SK-N-DZ (cell line): Measurements from ENCODE around the gene MAGEB4. TPM values are rescaled to one million over a fixed set of nuclear protein-coding genes. Genes with fewer than 3 reads are reported as not detected.
"Not testable (repeated sequence)": the region's sequence is repeated elsewhere in the genome, so short reads cannot be mapped to it uniquely, and the experiment has no call there.

Experiments
- DNase-seq: peaks from one replicate; pipeline ENCODE4 v3.0.0-alpha.2; 2015; ENCODE audit warnings: low spot score
- polyA plus RNA-seq, 2 experiments: library from polyadenylated mRNA; depleted of rRNA; stranded (reverse); fragments of >200 nt; gene quantifications; 2 replicates each; pipeline ENCODE4 v1.2.3, GENCODE V29; 2014

The MAGEB4 gene, protein sequence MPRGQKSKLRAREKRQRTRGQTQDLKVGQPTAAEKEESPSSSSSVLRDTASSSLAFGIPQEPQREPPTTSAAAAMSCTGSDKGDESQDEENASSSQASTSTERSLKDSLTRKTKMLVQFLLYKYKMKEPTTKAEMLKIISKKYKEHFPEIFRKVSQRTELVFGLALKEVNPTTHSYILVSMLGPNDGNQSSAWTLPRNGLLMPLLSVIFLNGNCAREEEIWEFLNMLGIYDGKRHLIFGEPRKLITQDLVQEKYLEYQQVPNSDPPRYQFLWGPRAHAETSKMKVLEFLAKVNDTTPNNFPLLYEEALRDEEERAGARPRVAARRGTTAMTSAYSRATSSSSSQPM
- not detected in 2 replicates for polyA plus RNA-seq (2014; cell fraction: cytosol; rRNA removed)
- not detected in 2 replicates for polyA plus RNA-seq (2014; cell fraction: nucleus; rRNA removed)

DNA sequence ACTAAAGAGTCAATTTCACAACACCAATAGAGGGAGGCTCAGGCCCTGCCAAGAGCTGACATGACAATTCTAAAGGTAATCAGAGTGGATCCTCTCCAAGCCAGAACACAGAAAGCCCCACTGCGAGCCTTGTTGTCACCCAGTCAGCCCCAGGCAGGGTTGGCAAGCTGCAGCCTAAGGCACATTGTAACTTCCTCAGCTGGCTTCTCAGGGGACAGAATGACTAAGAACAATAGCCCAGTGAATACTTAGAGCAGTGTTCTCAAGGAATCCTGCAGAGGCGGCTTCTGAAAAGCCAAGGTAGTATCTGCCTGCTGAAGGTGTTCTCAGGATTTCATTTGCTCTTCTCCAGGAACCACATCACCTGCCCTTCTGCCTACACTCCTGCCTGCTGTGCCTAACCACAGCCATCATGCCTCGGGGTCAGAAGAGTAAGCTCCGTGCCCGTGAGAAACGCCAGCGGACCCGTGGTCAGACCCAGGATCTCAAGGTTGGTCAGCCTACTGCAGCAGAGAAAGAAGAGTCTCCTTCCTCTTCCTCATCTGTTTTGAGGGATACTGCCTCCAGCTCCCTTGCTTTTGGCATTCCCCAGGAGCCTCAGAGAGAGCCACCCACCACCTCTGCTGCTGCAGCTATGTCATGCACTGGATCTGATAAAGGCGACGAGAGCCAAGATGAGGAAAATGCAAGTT, at the start of gene MAGEB4:
MAGEB4 (plus strand) TSS at position 277 of the 692 bp plus-strand sequence; CDS start at position 413, 136 bp downstream.
- DNase-seq = no peak

DNA sequence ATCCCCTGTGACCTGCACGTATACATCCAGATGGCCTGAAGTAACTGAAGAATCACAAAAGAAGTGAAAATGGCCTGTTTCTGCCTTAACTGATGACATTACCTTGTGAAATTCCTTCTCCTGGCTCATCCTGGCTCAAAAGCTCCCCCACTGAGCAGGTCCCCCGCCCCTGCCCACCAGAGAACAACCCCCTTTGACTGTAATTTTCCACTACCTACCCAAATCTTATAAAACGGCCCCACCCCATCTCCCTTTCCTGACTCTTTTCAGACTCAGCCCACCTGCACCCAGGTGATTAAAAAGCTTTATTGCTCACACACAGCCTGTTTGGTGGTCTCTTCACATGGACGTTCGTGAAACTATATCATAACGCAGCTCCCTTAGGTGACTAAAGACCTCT, 47.9 kb upstream of the MAGEB4 start:
- not testable (repeated sequence) for DNase-seq

DNA sequence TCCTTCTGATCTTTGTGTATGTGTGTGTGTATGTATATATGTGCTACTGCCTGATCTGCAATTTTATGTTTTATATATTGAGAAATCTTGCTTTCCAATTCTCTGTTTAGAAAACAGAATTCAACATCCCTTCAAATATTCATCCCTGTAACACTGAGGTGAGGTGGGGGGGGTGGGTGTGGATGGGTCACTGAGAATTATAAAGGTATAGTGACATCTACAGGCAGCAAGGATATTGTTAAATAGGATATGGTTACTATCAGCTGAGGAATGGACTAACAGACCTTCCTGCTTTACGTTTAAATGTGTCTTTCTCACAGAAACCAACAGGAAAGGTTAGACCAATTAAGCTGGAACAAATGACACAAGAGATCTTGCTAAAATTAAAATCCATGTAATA, 45.5 kb upstream of the MAGEB4 start:
- DNase-seq = no peak

DNA sequence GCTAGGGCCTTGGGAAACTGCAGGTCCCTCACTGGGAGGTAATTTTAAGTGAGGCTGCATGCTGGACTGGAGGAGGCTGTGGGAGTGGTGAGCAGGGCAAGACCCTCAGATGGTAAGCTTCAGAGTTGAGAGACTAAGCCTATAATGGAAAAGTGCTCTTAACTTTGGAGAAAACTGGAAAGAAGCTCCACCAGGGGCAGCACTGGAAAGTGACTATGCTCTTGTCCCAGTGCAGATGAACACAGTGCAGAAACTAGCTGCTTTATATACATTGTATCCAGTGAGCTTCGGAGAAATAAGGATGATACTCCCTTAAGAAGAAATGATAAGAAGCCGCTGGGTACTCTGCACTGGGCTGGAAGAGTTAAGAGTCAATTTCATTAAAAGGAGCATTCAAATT, 29.6 kb upstream of the MAGEB4 start:
- DNase-seq = no peak

DNA sequence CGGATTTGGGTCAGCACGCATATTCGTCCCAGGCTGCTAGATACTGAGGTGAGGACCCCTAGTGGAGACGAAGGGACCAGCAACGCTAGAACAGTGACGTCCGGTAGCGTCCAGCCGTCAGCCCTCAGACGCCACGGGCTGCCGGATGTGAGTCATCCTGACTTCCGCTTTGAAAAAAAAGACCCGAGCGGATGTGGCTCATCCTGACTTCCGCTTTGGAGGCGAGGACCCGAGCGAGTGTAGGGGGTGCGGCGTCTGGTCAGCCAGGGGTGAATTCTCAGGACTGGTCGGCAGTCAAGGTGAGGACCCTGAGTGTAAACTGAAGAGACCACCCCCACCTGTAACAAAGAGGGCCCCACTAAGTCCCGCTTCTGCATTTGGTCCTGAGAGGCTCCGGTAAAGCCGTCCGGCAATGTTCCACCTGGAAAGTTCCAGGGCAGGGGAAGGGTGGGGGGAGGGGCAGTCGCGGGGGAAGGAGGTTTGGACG, 26.4 kb upstream of the MAGEB4 start, which contains the start of gene MAGEB2:
MAGEB2 (plus strand) TSS at position 207 of the 487 bp plus-strand sequence. CDS start 3,018 bp downstream, outside the sequence.
- no peak for DNase-seq

DNA sequence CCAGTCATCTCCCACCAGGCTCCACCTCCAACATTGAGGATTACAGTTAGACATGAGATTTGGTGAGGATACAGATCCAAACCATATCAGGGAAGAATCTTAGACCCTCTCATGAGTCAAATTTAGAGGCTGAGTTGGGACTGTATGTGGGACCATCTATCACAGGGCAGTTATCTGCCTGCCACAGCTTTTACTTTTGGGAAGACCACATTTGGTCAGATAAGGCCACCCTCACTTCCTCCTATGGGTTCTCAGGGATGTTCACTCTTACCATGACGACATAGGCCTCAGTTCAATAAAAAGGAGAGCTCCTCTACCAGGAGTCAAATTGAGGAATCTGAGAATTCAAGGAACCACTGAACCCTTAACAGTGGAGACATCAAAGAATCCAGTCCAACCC, 24.3 kb upstream of the MAGEB4 start:
- no peak for DNase-seq

DNA sequence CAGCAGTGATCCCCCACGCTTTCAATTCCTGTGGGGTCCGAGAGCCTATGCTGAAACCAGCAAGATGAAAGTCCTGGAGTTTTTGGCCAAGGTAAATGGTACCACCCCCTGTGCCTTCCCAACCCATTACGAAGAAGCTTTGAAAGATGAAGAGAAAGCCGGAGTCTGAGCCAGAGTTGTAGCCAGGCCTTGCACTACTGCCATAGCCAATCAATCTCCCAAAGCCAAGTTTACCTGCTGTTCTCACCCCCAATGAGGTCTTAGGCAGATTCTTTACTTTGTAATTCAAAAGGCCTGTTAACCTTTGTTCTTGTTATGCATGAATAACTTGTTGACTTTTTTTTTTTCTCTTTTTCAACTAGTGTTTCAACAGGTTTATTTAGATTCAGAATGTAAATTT, 22.4 kb upstream of the MAGEB4 start:
- no peak for DNase-seq

DNA sequence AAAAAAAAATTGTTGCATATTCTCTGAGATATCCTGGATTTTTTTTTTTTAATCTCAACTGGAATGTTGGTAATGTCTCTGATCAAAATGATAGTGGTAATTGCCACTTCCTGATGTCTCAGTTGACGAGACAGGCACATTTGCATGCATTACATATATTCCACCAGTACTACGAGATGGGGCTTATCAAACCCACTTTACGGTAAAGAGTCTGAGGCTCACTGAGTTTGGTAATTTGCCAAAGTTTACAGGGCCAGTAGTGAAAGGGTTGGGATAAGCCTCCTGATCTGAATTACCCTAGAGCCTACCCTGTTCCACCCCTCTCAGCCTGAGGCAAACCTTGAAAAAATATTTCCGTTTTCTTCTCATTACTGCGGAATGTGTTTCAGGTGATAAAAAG, 21.1 kb upstream of the MAGEB4 start:
- no peak for DNase-seq

DNA sequence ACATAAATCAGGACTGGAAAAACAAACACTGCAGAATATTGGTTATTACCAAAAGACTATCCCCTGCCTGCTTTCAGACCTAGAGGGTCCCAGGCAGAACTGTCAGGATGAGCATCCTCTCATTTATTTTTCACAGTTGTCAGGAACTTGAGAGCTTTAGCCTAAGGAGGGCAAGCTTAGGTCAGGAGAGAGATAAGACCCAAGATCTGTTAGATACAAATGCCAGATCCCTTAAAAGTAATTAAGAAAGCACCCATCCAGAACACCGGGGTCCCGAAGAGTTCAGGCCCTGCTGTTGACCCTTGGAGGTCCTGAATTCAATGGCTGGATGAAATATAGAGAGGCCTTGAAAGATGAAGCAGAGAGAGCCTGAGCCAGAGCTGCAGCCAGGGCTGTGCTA, 17.3 kb upstream of the MAGEB4 start:
- peak; percentile 93 for DNase-seq

DNA sequence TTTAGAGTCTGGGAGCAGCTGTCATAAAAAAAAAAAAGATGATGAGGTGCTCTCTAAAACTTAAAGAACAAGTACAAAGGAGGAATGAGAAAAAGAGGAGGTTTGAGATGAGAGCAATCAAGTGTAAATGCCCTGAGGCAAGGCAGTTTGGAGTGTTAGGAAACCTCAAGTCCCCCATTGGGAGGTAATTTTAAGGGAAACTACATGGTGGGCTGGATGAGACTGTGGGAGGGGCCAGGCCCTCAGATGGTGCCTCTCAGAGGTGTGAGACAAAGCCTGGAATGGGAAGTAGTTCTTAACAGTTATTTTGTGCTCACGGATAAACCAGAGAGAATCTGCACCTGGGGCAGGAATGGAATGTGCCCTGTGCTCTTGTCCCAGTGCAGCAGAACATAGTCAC, 13.3 kb upstream of the MAGEB4 start:
- no peak for DNase-seq

DNA sequence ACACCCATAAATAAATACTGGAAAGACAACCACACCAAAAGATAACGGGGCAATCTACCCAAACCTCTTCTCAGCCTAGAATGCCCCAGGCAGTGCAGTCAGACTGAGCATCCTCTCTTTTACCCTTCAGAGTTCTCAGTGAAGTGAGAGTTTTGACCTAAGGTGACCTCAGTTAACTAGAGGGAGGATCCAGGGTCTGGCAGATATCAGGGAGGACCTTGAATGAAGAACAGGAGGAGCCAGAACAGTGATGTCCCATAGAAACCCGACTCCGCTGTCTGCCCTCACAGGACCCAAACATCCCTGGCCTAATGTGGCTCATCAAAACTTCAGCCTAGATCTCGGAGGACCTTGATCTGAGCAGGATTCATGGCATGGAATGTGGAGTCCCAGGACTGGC, 11.4 kb upstream of the MAGEB4 start, which contains the start of gene MAGEB3:
MAGEB3 (plus strand) TSS at position 263 of the 400 bp plus-strand sequence. CDS start 5,268 bp downstream, outside the sequence.
- DNase-seq = peak; percentile 25

DNA sequence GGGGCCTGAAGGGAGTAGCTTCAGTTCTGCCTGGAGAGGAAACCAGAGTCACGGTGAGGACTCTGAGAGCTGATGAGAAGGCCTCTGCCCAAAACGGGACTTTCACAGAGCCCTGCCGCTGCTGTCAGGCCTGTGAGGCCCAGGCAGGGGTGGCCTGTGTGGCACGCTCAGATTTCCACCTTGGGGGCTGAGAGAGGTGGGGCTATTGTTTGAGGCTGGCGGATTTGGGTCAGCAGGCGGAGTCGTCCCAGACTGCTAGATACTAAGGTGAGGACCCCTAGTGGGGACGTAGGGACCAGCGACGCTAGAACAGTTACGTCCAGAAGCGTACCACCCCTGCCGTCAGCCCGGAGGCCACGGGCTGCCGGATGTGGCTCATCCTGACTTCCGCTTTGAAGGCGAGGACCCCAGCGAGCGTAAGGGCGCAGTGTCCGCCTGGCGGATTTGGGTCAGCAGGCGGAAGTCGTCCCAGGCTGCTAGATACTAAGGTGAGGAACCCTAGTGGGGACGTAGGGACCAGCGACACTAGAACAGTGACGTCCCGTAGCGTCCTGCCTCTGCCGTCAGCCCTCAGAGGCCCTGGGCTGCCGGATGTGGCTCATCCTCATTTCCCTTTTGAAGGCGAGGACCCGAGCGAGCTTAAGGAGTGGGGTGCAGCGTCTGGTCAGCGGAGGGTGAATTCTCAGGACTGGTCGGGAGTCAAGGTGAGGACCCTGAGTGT, 5.1 kb downstream of the MAGEB4 start, which contains the start of gene MAGEB1:
MAGEB1 (plus strand) TSS at position 378 of the 721 bp plus-strand sequence. CDS start 3,348 bp downstream, outside the sequence.
- peak; percentile 75 for DNase-seq

DNA sequence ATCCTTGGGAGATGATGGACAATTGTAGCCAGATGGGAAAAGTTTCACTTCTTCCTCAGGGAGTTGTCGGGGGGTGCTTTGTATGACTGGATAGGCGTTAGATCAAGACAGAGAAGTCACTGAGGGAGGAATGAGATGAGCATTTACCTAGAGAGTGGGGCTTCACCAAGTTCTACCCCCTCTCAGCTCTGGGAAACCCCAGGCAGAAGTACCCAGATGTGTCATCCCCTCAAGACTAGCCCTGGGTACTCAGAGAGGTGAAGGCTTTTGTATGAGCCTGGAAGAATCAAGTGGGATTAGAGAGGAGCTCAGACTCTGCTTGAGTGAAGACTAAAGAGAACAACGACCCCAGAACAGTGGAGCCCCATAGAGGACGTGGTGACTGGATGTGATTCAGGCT, 7.1 kb downstream of the MAGEB4 start:
- no peak for DNase-seq

DNA sequence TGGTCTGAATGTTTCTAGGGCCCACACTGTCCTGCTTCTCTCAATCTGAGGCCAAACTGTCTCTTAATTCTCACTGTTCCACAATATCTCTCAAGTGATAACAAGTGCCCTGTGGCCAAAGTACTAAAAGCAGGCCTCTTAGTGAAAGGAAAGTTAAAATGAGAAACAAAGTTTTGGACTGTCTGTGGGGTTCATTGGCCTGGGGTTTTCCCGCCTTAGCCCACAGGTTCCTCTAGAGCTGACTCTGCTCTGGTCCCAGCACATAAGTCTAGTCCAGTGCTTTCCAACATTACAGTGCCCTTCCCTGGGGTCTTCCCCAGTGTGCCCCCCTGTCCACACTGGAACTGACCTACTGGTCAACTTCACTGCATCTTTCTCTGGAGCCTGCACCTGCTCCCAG, 11.5 kb downstream of the MAGEB4 start:
- DNase-seq = no peak

DNA sequence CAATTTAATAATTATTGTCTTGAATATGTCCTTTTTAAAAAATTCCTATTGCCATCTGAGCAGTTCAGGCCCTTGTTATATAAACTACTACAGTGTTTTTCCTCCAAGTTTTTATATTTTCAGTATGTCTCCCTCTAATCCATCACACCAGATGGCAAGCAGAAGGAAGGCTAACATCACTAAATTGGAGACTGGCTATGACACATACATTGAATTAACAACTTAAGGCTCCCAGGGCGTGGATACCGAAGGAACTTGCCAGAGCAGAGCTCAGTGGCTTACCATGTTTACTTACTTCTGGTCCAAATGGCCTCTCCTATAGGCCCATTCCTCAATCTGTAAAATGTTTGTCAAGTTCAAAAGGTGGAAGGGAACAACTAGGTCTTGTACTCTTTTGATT, 18.1 kb downstream of the MAGEB4 start:
- DNase-seq = no peak

DNA sequence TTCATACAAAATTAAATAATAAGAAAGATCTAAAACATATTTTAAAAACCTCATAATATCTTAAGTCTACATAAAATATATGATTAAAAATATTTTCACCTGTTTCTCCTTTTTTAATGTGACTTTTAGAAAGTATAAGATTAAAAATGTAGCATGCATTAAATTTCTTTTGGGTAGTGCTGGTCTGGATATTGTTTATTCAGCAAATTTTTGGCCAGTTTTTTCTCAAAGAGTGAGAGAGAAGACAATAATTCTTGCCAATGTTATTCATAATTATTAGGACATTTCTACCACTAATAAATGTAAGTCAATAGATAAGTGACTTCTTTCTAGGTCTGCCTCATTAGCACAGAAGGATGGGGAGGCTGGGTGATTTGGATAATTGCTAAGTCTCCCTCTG, 19.2 kb downstream of the MAGEB4 start:
- no peak for DNase-seq

DNA sequence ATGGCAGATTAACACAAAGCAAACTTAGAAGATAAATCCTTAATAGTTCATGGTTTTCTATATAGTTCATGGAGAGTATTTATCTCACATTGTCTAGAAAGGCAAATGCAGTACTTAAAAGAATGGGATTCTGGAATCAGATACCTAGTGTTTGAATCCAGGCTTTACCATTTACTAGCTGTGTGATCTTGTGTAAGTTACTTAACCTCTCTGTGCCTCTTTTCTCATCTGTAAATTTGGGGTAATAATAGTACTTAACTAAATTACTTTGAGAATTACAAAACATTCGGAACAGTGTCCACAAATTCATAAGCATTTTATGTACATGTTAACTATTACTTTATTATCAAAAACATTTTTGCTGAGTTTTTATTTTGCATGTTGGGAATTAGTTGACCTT, 21.0 kb downstream of the MAGEB4 start:
- DNase-seq = no peak

DNA sequence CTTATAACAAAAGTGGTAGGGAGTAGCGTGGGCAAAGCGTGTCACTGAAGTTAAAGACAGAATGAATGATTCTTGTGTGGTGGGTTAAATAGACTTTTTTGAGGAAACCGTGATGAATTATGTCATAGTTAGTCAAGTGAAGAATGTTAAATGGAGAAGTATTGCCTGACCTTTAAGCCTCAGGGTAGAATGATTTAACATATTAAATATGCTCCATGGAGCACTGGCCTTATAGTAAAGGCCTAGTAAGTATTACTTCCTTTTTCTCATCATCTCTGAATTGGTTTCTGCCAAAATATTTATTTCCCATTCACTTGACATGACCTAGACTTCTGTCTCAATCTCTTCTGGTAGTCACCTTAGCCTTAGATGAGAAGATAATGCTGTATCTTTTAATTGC, 28.8 kb downstream of the MAGEB4 start:
- DNase-seq = no peak

DNA sequence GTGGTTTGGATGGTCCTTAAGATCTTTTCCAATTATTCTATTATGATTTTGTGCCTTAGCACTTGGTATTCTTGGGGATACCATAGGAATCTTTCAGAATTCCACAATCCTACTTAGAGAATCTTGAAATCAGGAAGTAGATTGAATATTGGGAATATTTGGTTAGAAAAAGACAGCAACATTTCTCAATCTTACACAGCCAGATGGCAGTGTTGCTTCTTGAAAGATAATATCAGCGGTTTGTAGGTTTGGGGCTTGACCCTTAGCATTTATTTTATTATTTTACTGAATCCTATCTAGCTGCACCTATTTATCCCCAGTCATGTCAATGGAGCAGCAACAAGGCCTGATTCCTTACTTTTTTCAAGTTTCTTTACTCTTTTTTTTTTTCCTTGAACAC, 33.7 kb downstream of the MAGEB4 start:
- DNase-seq = no peak

DNA sequence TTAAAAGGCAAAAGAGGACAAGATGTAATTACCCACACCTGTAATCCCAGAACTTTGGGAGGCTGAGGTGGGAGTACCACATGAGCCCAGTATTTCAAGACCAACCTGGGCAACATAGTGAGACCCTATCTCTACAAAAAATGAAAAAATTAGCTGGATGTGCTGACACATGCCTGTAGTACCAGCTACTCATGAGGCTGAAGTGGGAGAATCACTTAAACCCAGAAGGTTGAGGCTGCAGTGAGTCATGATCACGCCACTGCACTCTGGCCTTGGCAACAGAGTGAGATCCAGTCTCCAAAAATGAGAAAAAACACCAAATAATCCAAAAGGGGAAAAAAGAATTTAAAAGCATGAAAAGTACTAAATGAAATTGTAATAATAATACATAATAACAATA, 36.6 kb downstream of the MAGEB4 start:
- DNase-seq = no peak

DNA sequence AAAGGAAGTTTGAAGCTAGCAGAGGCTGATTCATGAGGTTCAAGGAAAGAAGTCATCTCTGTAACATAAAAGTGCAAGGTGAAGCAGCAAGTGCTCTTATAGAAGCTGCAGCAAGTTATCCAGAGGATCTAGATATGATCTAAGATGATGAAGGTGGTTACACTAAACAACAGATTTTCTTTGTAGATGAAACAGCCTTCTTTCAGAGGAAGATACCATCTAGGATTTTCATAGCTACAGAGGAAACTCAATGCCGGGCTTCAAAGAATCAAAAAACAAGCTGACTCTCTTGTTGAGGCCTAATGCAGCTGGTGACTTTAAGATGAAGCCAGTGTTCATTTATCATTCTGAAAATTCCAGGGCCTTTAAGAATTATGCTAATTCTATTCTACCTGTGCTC, 38.6 kb downstream of the MAGEB4 start:
- no peak for DNase-seq

DNA sequence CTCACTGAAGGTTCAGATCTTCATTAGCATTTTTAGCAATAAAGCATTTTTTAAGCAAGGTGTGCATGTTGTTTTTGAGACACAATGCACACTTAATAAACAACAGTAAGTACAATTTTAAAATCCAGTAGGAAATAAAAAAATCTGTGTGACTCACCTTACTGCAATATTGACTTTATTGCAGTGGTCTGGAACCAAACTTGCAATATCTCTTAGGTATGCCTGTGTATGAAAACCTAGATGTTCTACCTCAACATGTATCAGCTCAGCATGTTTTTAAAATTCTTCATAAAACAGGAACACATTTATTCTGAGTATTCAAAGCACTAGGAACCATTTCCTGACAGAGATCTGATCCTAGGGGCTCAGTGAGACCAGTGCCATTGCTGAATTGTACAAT, 40.7 kb downstream of the MAGEB4 start:
- DNase-seq = no peak
